Stimulated activated CD4-positive, alpha-beta T cell treated with anti-CD3 and anti-CD28 coated beads, Interleukin-1b, Interleukin-23, amount 100 ng/mL, for 48 hours (primary cell): ENCODE measurements around the gene DBNDD2.

Source experiments
- DNase-seq: peaks from one replicate; pipeline ENCODE4 v3.0.0-alpha.2; 2020

Gene DBNDD2, protein sequence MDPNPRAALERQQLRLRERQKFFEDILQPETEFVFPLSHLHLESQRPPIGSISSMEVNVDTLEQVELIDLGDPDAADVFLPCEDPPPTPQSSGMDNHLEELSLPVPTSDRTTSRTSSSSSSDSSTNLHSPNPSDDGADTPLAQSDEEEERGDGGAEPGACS

DNA sequence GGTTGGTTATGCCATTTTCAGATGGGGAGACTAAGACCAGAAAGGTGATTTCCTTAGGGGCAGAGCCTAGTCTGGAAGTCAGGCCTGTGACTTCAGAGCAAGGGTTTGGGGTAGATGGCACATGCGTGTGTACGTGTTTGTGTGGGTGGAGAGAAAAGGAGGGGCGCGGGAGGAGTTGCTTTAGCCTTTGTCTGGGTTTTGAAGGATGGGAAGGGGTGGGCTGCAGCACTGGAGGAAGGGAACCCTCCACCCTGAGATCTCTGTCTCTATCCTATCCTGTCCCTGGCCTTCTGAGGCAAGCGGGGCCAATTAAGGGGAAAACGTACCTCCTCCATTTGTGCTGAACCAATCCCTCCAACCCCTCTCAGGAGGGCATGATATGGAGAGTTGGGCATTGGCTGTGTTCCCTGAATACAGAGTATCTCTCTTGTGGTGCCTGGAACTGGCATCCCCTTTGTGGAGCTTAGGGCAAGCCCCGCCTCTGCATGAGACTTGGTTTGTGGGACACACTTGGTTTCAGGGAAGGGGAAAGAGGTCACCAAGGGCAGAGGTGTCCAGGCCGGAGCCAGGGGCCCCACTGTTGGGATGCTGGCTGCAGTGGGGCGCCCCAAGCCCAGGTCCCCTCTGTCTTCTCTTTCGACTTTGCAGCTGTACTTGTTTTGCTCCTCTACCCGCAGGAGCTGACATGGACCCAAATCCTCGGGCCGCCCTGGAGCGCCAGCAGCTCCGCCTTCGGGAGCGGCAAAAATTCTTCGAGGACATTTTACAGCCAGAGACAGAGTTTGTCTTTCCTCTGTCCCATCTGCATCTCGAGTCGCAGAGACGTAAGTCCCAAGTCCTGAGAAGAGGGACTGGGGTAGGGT is at the start of gene DBNDD2:
Gene DBNDD2, plus strand, starts transcription at position 507 of the 863 bp plus-strand sequence. Its CDS starts 179 bp downstream, at position 686.
- DNase-seq = no peak

DNA sequence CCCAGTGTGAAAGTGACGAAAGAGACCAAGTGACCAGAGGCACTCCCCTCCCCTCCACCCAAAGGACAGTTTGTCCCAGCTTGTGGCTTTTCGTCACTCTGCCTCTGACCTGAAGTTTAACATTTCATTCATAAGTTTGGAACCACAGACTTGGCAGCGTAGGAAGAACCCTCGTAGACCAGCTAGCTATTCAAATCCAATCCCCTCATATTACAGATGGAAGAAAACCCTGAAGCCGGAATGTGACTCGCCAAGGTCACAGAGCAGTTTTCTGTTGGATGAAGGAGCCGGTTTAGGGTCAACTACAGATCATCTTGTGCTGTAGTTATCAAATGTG is 49.1 kb upstream of the DBNDD2 start:
- no peak for DNase-seq

DNA sequence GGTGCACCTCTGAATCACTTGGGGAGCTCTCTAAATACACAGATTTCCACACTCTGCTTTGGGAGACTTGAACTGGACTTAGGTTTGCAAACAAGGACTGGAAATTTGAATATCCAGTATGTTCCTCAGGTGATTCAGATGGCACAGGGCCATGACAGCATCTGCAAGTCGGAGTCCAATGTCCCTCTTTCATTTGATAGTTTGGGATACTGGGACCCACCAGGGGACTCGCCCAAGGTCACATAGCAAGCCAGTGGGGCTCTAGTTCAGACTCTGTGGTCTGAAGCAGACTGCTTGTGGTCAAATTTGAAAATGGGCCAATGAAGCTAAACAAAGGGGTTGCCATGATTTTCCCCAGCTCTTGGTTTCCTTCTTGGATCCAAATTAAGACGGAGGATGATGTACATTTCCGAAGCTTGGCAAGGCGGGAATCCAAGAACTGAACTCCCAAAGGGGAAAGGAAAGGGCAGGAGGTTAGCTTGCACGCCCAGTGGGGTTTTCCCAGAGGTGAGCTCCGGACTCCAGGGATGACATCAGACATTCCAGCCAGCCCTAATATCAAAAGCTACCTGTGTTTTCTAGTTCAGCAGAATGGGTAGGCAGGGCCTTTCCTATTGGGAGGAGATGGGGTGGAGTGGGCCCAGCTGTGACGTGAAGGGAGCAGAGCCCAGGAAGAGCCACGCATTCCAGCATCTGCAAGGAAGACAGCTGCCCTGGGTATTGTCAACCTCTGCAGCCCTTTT is 48.5 kb upstream of the DBNDD2 start:
- DNase-seq = no peak

DNA sequence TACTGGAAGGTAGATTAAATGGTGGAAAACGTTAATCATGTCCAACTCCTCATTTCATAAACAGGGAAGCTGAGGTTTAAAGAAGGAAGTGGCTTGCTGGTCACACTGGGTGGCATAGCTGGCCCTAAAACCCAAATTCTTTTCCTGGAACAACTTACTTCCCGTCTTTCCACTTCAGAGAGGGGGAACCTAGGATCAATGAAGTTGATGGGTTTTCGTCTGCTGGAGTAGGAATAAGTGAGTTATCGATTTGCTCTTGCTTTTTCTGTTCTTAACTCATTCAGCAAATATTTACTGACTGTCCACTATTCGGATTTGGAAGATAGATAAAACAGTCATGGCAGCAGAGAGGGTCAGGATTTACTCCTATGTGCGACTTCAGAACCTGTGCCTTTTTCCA is 46.3 kb upstream of the DBNDD2 start:
- no peak for DNase-seq

DNA sequence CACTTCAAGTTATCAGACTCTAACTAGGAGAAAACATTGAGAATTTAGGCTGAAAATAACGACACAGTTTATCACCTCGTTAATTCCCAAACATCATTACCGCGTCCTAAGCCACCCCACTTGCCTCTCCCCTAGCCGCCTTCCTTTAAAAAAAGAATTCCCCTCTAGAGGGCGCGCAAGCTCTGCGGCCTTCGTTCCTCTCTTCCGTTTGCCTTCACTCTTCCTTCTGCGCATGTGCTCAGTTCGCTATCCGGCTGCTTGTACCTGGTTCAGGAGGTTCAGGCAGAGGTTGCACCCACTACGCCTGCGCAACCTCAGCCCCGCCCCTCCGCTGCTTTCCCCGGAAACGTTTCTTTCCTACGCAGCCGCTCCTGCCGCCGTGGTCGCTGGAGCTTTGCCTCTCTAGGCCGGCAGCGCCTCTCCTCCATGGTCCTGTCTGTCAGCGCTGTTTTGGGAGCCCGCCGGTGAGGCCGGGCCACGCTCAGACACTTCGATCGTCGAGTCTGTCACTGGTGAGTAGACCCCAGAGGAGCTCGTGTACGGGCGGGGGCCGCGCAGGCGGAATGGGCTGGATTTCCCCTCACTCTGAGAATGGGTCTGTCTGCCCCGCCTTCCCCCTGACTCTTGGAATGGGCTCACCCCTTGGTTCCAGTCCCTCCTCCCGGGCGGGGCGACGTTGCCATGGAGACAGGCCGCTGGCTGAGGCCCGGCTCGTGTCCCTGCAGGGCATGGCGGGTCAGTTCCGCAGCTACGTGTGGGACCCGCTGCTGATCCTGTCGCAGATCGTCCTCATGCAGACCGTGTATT is 45.1 kb upstream of the DBNDD2 start, which contains the start of gene SYS1:
Gene SYS1, plus strand, starts transcription at position 353 of the 807 bp plus-strand sequence. Its CDS starts 376 bp downstream, at position 729.
- peak; percentile 99 for DNase-seq

DNA sequence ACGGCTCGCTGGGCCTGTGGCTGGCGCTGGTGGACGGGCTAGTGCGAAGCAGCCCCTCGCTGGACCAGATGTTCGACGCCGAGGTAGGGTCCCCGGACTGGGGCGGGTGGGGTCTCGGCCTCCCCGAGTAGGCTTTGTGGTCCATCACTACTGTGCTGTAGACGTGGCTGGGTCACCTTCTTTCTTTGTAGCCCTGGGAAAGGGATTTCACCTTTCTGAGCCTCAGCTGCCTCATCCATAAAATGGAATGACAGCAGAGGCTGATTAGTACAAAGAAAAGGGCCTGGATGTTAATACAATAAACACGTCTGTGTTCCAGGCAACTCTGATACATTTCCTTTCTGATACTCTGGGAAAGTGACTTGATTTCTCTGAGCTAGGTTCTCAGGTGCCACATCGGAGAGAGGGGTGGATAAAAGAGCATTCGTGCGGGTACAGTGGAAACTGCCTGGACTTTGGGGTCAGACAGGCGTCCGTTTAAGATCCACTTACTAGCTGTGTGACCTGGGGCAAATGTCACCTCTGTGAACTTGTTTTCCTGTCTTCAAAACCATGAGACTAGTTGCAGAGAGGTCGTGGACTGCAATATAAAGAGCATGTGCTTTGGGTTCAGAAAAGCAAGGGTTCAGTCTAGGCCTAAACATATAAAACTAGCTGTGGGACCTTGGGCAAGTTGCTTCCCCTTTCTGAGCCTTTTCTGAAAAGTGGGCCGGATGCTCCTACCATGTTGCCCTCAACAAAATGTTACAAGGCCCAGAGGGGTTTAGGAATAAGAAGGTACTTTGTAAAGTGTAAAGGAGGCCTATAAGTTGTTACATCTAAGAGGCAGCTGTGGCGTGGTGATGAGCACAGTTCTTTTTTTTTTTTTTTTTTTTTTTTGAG is 44.2 kb upstream of the DBNDD2 start:
- no peak for DNase-seq

DNA sequence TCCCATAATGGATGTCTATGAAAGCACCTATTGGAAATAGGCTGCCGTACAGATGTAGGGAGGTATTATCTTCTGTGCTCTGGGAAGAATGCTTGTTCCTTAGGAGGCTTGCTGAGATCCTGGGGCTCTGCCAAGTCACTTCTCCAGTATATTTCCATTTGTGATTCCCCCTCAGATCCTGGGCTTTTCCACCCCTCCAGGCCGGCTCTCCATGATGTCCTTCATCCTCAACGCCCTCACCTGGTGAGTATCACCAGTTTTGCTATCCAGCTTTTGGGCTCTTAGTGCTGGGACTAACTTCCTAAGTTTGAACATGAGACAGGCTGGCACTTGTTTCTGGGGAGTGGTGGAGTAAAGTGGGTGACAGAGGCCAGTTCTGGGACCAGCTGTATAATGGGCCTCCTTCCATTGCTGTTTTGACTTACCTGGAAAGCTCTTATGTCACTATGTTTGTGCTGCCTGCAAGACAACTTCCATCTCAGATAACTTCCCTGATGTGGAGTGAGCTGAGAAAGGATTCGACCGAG is 42.6 kb upstream of the DBNDD2 start:
- DNase-seq = no peak

DNA sequence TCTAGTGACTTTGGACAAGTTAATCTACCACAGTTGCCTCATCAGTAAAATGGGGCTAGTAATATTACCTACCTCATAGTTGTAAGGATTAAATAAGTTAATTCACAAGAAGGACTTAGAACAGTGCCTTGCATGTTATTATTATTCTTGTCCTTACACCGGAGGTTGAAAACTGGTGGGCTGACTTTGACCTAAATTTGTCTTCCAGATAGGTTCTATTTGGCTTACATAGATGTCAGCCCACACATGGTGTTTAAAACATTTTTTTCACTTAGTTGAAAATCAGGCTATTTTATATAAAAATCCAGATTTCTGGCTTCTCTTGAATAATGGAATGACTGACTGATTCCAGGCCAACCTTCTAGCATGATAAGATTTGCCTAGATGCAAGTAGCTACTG is 41.9 kb upstream of the DBNDD2 start:
- no peak for DNase-seq

DNA sequence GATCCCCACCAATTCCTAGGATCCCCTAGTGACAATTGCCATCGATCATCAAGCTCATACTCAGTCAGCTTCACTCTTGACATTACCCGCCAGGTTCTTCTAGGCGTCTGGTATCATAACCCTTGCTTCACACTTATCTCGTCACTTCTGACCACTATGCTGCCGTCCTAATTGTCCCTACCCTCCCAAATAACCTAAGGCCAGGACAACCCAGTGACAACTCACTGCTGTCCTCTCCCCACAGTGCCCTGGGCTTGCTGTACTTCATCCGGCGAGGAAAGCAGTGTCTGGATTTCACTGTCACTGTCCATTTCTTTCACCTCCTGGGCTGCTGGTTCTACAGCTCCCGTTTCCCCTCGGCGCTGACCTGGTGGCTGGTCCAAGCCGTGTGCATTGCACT is 41.5 kb upstream of the DBNDD2 start:
- DNase-seq = no peak

DNA sequence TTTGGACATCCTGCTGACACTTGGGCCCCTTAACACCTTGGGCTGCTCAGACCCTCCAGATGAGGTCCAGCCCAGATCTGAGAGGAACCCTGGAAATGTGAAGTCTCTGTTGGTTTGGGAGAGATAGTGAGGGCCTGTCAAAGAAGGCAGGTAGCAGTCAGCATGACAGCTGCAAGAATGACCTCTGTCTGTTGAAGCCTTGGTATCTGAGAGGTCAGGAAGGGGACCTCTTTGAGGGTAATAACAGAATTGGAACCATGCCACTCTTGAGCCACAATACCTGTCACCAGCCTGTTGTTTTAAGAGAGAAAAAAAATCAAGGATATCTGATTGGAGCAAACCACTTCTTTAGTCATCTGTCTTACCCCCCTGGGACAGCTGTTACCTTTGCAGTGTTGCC is 41.0 kb upstream of the DBNDD2 start:
- no peak for DNase-seq

DNA sequence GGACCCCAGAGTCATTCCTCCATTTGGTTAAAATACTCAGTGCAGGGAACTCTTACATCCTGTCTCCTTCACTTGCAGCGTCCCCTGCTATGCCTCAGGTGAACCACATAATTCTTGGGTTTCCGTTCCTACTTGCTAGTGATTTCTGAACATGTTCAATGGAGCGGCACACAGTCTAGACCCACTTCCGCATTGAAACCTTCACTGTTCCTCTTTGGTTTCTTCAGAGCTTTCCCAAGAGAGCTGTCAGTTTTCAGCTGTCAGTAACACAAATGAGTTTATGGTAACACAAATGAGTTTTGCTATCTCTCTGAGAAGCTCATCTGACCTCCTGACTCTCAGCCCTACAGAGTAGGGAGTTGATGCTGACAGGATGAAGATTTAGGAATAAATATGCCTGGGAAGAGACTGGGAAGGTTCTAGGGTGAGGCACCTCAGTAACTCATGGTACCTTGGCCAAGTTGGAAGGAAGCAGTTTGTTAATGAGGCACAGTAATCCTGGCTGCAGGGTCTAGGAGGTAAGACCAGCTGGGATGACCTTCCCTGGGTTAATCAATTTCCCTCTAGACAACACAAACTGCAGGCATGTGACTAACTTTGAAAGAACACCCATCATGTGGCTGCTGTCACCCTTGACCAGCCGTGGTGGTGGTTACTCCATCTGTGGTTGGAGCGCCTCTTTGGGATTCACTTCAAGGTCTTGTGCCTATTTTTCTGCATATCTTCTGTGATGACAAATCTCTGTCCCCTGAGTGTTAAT is 39.7 kb upstream of the DBNDD2 start:
- DNase-seq = no peak

DNA sequence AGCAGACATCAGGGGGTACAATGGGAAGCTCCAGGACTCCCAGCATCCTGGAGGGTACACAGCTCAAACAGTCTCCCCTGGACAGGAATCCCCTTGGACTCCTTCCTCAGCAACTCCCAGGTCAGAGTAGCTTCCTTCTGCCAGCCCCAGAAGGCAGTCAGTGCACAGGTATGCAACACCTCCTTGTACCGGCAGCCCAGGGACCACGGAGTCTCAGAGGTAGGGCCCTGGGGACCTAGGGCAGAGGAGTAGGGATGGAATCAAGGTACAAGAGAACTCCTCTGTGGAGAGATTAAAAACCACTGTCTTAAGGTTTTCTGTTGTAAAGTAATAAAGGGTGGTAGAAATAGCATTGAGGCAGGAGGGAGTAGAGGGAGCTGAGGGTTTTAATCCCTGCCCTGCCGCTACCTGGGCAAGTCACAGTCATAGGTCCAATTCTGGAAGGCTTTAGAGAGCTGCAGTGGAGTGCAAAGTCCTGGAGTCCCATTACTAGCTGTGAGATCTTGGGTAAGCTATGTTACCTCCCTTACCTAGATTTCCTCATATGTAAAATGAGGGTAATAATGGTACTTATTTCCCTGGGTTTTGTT is 37.4 kb upstream of the DBNDD2 start:
- DNase-seq = no peak

DNA sequence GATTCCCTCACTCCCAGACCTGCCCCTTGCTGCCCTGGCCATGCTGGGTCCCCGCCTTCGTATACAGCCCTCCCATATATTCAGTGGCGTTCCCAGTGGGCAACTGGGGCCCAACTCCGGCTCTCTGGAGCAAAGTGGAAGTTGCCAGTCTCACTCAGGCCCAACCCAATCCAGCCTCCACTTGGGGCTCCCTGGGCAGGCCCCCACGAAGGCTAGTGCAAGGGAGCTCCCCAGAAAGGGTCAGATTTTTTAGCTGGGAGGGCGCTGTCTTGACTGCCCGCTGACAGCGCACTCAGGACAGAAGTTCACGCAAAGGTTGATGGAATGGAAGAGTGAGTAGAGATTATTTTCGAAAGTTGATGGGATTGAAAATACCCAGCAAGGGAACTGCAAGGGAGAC is 35.8 kb upstream of the DBNDD2 start:
- no peak for DNase-seq

DNA sequence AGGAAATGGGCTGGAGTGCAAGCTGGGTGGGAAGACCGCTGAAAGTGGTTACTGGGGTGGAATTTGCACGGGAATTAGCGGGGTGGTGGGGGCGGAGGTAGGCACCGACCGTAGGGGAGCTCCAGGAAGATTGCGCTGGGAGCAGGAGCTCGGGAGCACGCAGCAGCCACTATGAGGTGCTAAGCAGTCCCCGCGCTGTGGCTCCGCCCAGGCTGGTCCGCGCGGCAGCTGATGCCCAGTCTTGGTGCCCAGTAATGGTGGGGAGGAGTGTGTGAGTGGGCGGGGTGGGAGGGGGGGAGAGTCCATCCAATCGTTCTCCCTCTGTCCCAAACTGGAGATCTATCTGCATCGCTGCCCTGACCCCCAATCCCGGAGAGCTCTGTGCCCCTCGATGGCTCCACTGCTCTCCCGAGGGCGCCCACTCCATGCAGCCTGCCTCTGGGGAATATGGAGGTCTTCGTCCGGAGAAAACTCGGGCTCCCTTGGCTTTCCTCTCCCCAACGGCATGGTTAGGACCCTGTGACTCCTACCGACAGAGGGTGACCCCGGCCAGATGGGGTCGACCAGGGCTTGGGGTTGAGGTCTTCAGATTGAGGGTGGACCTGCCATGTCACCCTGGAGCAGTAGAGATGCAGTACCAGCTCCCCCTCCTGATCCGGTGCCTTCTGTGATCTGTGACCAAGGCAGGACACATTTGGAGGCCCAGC is 35.3 kb upstream of the DBNDD2 start:
- no peak for DNase-seq

DNA sequence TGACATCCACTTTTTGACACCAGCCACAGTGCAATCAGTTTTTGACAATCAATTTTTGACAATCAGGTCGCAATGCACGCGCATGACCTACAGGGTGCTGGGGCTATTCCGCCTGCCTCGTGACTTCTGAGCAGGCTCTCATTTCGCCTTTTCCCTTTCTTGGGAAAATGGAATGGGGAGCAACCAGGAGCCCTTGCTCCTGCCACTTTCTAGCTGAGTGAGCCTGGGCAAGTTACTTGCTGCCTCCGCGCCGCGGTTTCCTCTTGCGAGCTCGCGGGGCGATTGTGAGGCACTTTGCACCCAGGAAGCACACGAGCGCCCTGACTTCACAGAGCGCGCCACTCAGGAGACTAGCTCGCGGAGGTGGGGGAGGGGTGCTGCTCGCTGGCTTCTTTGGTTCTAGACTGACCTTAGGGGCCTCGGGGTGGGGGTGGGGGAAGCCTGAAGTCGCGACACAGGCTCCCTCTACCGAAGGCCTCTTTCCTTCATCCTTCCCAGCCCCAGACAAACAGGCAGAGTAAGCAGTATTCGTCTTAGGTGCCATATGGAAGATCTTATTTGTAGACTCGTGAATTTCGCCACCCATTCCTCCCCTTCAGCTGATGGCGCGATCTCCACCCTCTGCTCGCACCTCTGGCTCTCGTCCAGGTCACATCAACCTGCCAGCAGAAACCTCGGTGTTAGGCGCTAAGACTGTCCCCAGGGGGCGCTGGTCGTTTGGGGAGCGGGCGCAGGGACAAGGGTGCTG is 34.6 kb upstream of the DBNDD2 start:
- peak; percentile 91 for DNase-seq

DNA sequence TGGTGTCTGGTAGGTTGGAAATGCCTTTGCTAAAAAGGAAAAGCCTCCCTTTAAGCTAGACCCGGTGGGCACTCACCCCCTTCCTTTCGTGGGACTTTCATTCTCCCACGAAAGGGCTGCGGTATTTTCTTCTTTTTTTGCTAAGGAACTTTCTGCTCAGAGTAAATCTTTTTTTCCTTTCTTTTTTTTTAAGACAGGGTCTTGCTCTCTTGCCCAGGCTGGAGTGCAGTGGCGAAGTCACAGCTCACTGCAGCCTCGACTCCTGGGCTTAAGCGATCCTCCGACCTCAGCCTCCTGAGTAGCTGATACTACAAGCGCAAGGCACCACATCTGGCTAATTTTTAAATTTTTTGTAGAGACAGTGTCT is 34.0 kb upstream of the DBNDD2 start:
- no peak for DNase-seq

DNA sequence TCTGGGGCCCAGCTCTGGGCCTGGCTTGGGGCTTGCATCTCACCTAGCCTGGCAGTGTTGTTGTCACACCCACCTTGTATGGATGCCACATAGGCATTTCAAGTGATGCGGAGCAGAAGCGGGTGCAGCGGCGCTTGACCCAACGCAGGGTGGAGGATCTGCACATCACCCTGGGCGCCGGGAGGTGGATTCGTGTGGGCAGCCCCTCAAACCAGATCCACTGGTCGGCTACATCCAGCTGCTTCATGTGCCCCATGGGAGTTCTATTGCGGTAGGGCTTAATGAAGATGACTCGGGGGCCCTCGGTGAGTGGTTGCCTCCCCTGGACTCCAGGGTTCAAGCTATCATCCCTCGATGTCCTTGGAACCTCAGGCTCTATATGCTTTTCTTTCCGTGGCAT is 33.1 kb upstream of the DBNDD2 start:
- DNase-seq = no peak

DNA sequence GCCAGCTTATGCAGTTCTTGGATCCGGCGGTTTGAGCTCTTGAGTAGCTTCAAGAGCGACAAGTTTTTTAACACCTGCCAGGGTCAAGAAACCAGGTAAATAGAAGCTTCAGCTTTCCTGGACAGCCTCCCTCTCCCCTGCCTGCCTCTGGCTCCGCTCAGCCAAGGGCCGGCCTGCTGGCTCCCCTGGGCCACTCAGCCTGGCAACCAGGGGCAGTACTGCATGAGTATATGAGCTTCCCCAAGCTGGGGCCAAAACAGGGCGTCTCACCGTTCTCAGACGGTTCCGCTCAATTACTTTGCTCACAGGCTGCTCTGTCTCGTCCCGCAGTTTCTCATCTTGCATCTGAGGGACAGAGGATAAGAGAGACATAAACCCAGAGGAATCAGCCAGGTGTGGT is 30.8 kb upstream of the DBNDD2 start:
- no peak for DNase-seq

DNA sequence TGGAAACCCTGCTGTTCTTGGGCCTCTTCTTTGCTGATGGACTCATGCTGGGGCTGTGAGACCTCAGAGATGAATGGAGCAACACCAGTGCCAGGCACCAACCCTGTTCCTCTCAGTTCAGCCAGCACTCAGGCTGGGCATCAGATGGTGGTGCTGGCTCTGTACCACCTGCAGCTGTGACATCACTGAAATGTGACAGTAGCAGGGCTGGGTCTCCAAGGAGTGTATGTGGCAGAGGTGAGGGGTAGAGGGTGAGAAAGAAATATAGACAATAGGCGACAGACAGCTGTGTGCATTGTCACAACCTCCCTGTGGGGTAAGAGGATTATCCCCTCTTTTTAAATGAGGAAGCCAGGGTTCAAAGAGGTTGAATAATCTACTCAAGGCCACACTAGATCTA is 29.9 kb upstream of the DBNDD2 start, which contains the start of gene TP53TG5:
Gene TP53TG5, minus strand, starts transcription at position 135 of the 400 bp plus-strand sequence. Its CDS starts 89 bp downstream, at position 46.
- DNase-seq = no peak
